H9 (cell line): ENCODE results near the gene UGT1A8. TPM values are rescaled to one million over a fixed set of nuclear protein-coding genes. Genes with fewer than 3 reads are reported as not detected.

Experiments
- DNase-seq: peaks from one replicate; pipeline ENCODE4 v3.0.0-alpha.2; 2017
- H2AFZ ChIP-seq: one replicate; pipeline ENCODE4 v1.6.1; 2013; ENCODE audit warnings: mild to moderate bottlenecking, low read length, control low read depth, moderate library complexity
- H2AK5ac ChIP-seq: 2 replicates; pipeline ENCODE4 v1.6.1; 2013; ENCODE audit warnings: low read length, control low read depth, mixed read lengths; ENCODE audit not compliant: insufficient read length
- H2BK120ac ChIP-seq: one replicate; pipeline ENCODE4 v1.6.1; 2013; ENCODE audit warnings: low read depth, mild to moderate bottlenecking, low read length, control low read depth, inconsistent platforms; ENCODE audit not compliant: poor library complexity, severe bottlenecking
- H2BK12ac ChIP-seq: 2 replicates; pipeline ENCODE4 v1.6.1; 2013; ENCODE audit warnings: low read length, control low read depth, mixed read lengths, low read depth; ENCODE audit not compliant: insufficient read length
- H2BK15ac ChIP-seq: 2 replicates; pipeline ENCODE4 v1.6.1; 2013; ENCODE audit warnings: low read depth, low read length, control low read depth
- H2BK20ac ChIP-seq: one replicate; pipeline ENCODE4 v1.6.1; 2013; ENCODE audit warnings: low read depth, mild to moderate bottlenecking, low read length, control low read depth, inconsistent platforms; ENCODE audit not compliant: poor library complexity, severe bottlenecking
- H2BK5ac ChIP-seq: 2 replicates; pipeline ENCODE4 v1.6.1; 2013; ENCODE audit warnings: low read length, control low read depth, mixed read lengths; ENCODE audit not compliant: insufficient read length
- H3K14ac ChIP-seq: 2 replicates; pipeline ENCODE4 v1.6.1; 2013; ENCODE audit warnings: low read length, control low read depth; ENCODE audit not compliant: insufficient read depth
- H3K18ac ChIP-seq: 2 replicates; pipeline ENCODE4 v1.6.1; 2013; ENCODE audit warnings: low read depth, mild to moderate bottlenecking, mixed read lengths, low read length, control low read depth; ENCODE audit not compliant: insufficient read length
- H3K23ac ChIP-seq: 2 replicates; pipeline ENCODE4 v1.6.1; 2013; ENCODE audit warnings: low read length, control low read depth, mixed read lengths, low read depth; ENCODE audit not compliant: insufficient read length
- H3K23me2 ChIP-seq: 2 replicates; pipeline ENCODE4 v1.6.1; 2013; ENCODE audit warnings: low read depth, mild to moderate bottlenecking, mixed read lengths, low read length, control low read depth; ENCODE audit not compliant: insufficient read length, poor library complexity, severe bottlenecking
- H3K27ac ChIP-seq: 2 replicates; pipeline ENCODE4 v1.5.1; 2013; ENCODE audit warnings: low read length, control low read depth, mixed read lengths, low read depth; ENCODE audit not compliant: insufficient read length
- H3K27me3 ChIP-seq: 2 replicates; pipeline ENCODE4 v1.6.1; 2013; ENCODE audit warnings: low read length, control low read depth, inconsistent platforms; ENCODE audit not compliant: insufficient read depth
- H3K4ac ChIP-seq: 2 replicates; pipeline ENCODE4 v1.6.1; 2013; ENCODE audit warnings: low read depth, mild to moderate bottlenecking, control low read depth, inconsistent platforms, low read length, moderate library complexity
- H3K4me1 ChIP-seq: 2 replicates; pipeline ENCODE4 v1.6.1; 2013; ENCODE audit warnings: low read length, control low read depth, inconsistent platforms; ENCODE audit not compliant: insufficient read depth
- H3K4me2 ChIP-seq: 2 replicates; pipeline ENCODE4 v1.6.1; 2013; ENCODE audit warnings: low read length, control low read depth, mixed read lengths; ENCODE audit not compliant: insufficient read length, insufficient read depth
- H3K56ac ChIP-seq: 2 replicates; pipeline ENCODE4 v1.6.1; 2013; ENCODE audit warnings: low read depth, mild to moderate bottlenecking, mixed read lengths, low read length, control low read depth; ENCODE audit not compliant: insufficient read length
- H3K79me1 ChIP-seq: 2 replicates; pipeline ENCODE4 v1.6.1; 2013; ENCODE audit warnings: low read depth, mild to moderate bottlenecking, moderate library complexity, low read length, control low read depth, inconsistent platforms; ENCODE audit not compliant: insufficient read depth, poor library complexity, severe bottlenecking
- H3K79me2 ChIP-seq: 2 replicates; pipeline ENCODE4 v1.6.1; 2013; ENCODE audit warnings: low read length, control low read depth, inconsistent platforms; ENCODE audit not compliant: insufficient read depth
- H3K9ac ChIP-seq: 2 replicates; pipeline ENCODE4 v1.6.1; 2013; ENCODE audit warnings: low read length, control low read depth, mixed read lengths; ENCODE audit not compliant: insufficient read length; ENCODE audit errors: extremely low read depth
- H3K9me3 ChIP-seq: one replicate; pipeline ENCODE4 v1.6.1; 2013; ENCODE audit warnings: low read depth, low read length, inconsistent platforms; ENCODE audit not compliant: control insufficient read depth
- H3T11ph ChIP-seq: one replicate; pipeline ENCODE4 v1.6.1; 2013; ENCODE audit warnings: mild to moderate bottlenecking, low read length, control low read depth, inconsistent platforms
- H4K20me1 ChIP-seq: one replicate; pipeline ENCODE4 v1.6.1; 2013; ENCODE audit not compliant: control insufficient read depth, insufficient read length, insufficient read depth
- H4K5ac ChIP-seq: 2 replicates; pipeline ENCODE4 v1.6.1; 2013; ENCODE audit warnings: low read depth, mild to moderate bottlenecking, mixed read lengths, low read length, control low read depth; ENCODE audit not compliant: insufficient read length
- H4K8ac ChIP-seq: replicated peaks from 2 replicates; pipeline ENCODE4 v1.6.1; 2013; ENCODE audit warnings: low read length, control low read depth, mixed read lengths, low read depth; ENCODE audit not compliant: insufficient read length
- H4K91ac ChIP-seq: 2 replicates; pipeline ENCODE4 v1.6.1; 2013; ENCODE audit warnings: low read depth, mild to moderate bottlenecking, moderate library complexity, mixed read lengths, low read length, control low read depth; ENCODE audit not compliant: insufficient read length
- H3K27ac Mint-ChIP-seq, 3 experiments: 2 replicates in 2 of 3; 3 replicates in 1 of 3; pipeline ENCODE4 v1.8.0; 2020 to 2021; ENCODE audit warnings: mixed read lengths in 3 of 3, mild to moderate bottlenecking in 1 of 3, moderate library complexity in 1 of 3
- H3K27me3 Mint-ChIP-seq: 2 replicates; pipeline ENCODE4 v1.8.0; 2021; ENCODE audit warnings: low read depth, mild to moderate bottlenecking, moderate library complexity, mixed read lengths
- H3K36me3 Mint-ChIP-seq, 3 experiments: 2 replicates in 2 of 3; 3 replicates in 1 of 3; pipeline ENCODE4 v1.8.0; 2020 to 2021; ENCODE audit warnings: low read depth in 3 of 3, mixed read lengths in 3 of 3; ENCODE audit not compliant: insufficient read depth in 1 of 3
- H3K4me1 Mint-ChIP-seq, 2 experiments: 2 replicates each; pipeline ENCODE4 v1.8.0; 2020; ENCODE audit warnings: mixed read lengths in 2 of 2
- H3K4me3 Mint-ChIP-seq, 2 experiments: 2 replicates in 1 of 2; 3 replicates in 1 of 2; pipeline ENCODE4 v1.8.0; 2020 to 2021; ENCODE audit warnings: mild to moderate bottlenecking in 2 of 2, mixed read lengths in 2 of 2, moderate library complexity in 1 of 2
- H3K9me3 Mint-ChIP-seq, 2 experiments: 2 replicates in 1 of 2; 3 replicates in 1 of 2; pipeline ENCODE4 v1.8.0; 2020; ENCODE audit warnings: mild to moderate bottlenecking in 2 of 2, mixed read lengths in 2 of 2, moderate library complexity in 1 of 2
- CTCF ChIP-seq: fragments of 200-600 bp; sonication (generic); conservative IDR thresholded peaks from 3 replicates; pipeline ENCODE4 v1.8.0; 2021; ENCODE audit warnings: antibody characterized with exemption, mild to moderate bottlenecking
- WGBS: extraction: QIAGEN DNeasy Blood & Tissue Kit; methylation state at CpG from one replicate; pipeline ENCODE4 v1.1.7; 2013; ENCODE audit warnings: missing lambda C conversion rate, low lambda C conversion rate, mixed read lengths; ENCODE audit not compliant: insufficient read length; ENCODE audit errors: extremely low coverage; 5-methylcytosine and 5-hydroxymethylcytosine counted together
- total RNA-seq: library from RNA; stranded (reverse); gene quantifications from 2 replicates; pipeline ENCODE4 v1.2.1, GENCODE V29; 2021

The UGT1A8 gene
- total RNA-seq, 1 experiment from 2014 or later, result not detected

GRCh38 chr2:233773854-233774253 is 156.4 kb downstream of the UGT1A8 start:
- H2AFZ ChIP-seq, result no peak overlapping the region
- no peaks in the 10 kb centered on the region for H3K79me1 ChIP-seq
- no peaks in the 10 kb centered on the region for H3K23me2 ChIP-seq
- no peak overlapping the region for H2BK120ac ChIP-seq
- H4K8ac ChIP-seq, result no peak overlapping the region
- no peaks in the 10 kb centered on the region for H3K4me1 ChIP-seq
- Mint-ChIP-seq H3K27ac (no peak overlapping the region), H3K4me3 (no peak overlapping the region), H3K27me3 (no peaks in the 10 kb centered on the region), H3K36me3 (peaks cover 1 to 4% (median 3%) of the 10 kb centered on the region in 3 experiments; a peak in 3 of 7 replicates), H3K9me3 (peaks cover 12 to 19% of the 10 kb centered on the region in 2 experiments; a peak in 4 of 5 replicates), H3K4me1 (no peaks in the 10 kb centered on the region)
- no peak overlapping the region for H3K56ac ChIP-seq
- H2BK5ac ChIP-seq, result no peak overlapping the region
- H3K9ac ChIP-seq, result no peak overlapping the region
- no peak overlapping the region for H2BK12ac ChIP-seq
- no CpG with 5 or more reads among the region's 5 CpGs for WGBS
- no peak overlapping the region for H3K18ac ChIP-seq
- H3K23ac ChIP-seq, result no peak overlapping the region
- H3K27ac ChIP-seq, result no peak overlapping the region
- DNase-seq, result no peak
- no peak overlapping the region for H3K4ac ChIP-seq
- no peaks in the 10 kb centered on the region for H4K20me1 ChIP-seq
- TF ChIP-seq CTCF, result no peak
- no peak overlapping the region for H3K4me2 ChIP-seq
- H3K27me3 ChIP-seq, result no peaks in the 10 kb centered on the region
- H4K5ac ChIP-seq, result no peak overlapping the region
- H2AK5ac ChIP-seq, result no peak overlapping the region
- no peak overlapping the region for H3T11ph ChIP-seq
- no peak overlapping the region for H2BK20ac ChIP-seq
- peaks cover 4% of the 10 kb centered on the region for H3K9me3 ChIP-seq
- H3K14ac ChIP-seq, result no peak overlapping the region
- H4K91ac ChIP-seq, result no peak overlapping the region
- no peak overlapping the region for H2BK15ac ChIP-seq
- no peaks in the 10 kb centered on the region for H3K79me2 ChIP-seq
